ENCODE data around the gene KRTAP9-6. TPM values are rescaled to one million over a fixed set of nuclear protein-coding genes. Genes with fewer than 3 reads are reported as not detected.

Gene KRTAP9-6
- total RNA-seq, 1 experiment from 2014 or later, result not detected

DNA sequence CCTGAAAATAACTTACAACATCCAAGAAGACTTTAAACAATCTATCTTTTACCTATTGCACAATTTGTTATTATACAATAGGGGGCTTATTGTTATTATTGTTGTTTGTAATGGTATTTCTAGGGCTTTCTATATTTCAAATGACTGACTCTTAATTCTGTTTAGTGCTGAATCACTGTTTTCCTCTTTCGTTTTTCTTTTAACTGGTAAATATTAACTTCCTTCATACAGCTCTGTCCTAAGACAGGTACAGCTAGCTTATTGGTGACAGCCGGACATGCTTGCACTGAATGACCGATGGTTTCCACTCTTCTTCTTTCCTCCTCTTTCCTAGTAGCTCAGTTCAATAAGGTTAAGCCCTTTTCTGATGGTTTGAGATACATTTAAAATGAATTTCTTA lies 21.9 kb downstream of the KRTAP9-6 start:
- no TSS peak for BruUV-seq (replicated peaks)
- Histone ChIP-seq H3K27me3 (ENCODE audit: control insufficient read depth, insufficient read depth, low read length) (peaks cover 2% of the 10 kb centered on the region; the same call in 1 of the 2 replicates), H3K36me3 (ENCODE audit: control insufficient read depth, insufficient read depth, low read length) (no peaks in the 10 kb centered on the region), H3K4me1 (ENCODE audit: control insufficient read depth, insufficient read depth, low read length) (no peaks in the 10 kb centered on the region), H3K4me3 (ENCODE audit: low read depth in 2 of 2, low read length in 2 of 2) (no peak overlapping the region), H3K9me3 (ENCODE audit: control insufficient read depth, insufficient read depth, low read depth, low read length) (no peaks in the 10 kb centered on the region), H3K27ac (ENCODE audit: low read length) (no peak overlapping the region)
- ATAC-seq (no peak), DNase-seq (ENCODE audit: low read depth, low spot score) (no peak)
- TF ChIP-seq, protein P1, sequence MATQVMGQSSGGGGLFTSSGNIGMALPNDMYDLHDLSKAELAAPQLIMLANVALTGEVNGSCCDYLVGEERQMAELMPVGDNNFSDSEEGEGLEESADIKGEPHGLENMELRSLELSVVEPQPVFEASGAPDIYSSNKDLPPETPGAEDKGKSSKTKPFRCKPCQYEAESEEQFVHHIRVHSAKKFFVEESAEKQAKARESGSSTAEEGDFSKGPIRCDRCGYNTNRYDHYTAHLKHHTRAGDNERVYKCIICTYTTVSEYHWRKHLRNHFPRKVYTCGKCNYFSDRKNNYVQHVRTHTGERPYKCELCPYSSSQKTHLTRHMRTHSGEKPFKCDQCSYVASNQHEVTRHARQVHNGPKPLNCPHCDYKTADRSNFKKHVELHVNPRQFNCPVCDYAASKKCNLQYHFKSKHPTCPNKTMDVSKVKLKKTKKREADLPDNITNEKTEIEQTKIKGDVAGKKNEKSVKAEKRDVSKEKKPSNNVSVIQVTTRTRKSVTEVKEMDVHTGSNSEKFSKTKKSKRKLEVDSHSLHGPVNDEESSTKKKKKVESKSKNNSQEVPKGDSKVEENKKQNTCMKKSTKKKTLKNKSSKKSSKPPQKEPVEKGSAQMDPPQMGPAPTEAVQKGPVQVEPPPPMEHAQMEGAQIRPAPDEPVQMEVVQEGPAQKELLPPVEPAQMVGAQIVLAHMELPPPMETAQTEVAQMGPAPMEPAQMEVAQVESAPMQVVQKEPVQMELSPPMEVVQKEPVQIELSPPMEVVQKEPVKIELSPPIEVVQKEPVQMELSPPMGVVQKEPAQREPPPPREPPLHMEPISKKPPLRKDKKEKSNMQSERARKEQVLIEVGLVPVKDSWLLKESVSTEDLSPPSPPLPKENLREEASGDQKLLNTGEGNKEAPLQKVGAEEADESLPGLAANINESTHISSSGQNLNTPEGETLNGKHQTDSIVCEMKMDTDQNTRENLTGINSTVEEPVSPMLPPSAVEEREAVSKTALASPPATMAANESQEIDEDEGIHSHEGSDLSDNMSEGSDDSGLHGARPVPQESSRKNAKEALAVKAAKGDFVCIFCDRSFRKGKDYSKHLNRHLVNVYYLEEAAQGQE (IDR thresholded peaks at IDR 0.05; ENCODE audit: insufficient read depth in 1 of 2, low read depth in 2 of 2, low read length in 1 of 2), result no peak
- TF ChIP-seq SIN3A (IDR thresholded peaks at IDR 0.05; ENCODE audit: borderline replicate concordance, insufficient read depth, low read depth, low read length) (no peak), TCF7L2 (IDR thresholded peaks at IDR 0.05; ENCODE audit: low read depth, low read length) (no peak), POLR2AphosphoS5 (IDR thresholded peaks at IDR 0.05; ENCODE audit: low read depth, low read length) (no peak)
- TF ChIP-seq, protein P2, sequence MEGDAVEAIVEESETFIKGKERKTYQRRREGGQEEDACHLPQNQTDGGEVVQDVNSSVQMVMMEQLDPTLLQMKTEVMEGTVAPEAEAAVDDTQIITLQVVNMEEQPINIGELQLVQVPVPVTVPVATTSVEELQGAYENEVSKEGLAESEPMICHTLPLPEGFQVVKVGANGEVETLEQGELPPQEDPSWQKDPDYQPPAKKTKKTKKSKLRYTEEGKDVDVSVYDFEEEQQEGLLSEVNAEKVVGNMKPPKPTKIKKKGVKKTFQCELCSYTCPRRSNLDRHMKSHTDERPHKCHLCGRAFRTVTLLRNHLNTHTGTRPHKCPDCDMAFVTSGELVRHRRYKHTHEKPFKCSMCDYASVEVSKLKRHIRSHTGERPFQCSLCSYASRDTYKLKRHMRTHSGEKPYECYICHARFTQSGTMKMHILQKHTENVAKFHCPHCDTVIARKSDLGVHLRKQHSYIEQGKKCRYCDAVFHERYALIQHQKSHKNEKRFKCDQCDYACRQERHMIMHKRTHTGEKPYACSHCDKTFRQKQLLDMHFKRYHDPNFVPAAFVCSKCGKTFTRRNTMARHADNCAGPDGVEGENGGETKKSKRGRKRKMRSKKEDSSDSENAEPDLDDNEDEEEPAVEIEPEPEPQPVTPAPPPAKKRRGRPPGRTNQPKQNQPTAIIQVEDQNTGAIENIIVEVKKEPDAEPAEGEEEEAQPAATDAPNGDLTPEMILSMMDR (IDR thresholded peaks at IDR 0.05), result no peak
- in situ Hi-C loops (cut with HindIII; ENCODE audit: low pct_unique_long_range_greater_than_20kb, low sequenced_read_pairs) (no loop called here), intact Hi-C loops (cut with micrococcal nuclease; ENCODE audit: unreplicated experiment) (no loop called here)
- ChIA-PET CTCF (no interaction called here), POLR2A (no interaction called here)

DNA sequence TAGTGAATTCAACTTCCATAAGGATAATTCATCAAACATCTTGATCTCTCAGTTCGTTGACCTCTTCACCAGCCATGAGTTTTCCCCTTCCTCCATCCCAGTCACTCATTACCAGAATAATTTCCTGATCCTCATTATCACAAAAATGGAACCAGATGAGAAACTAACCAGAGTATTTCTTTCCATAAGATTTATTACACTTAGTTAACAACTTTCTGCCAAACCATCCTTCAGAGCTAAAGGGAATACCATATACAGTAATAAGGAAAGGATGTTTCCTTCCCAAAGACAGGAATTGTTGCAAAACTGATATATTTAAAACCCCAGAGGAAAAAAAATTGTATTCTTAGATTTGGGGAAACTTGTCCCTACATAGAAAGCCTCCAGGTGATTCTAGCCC lies 28.8 kb downstream of the KRTAP9-6 start:
- H3K27ac ChIP-seq (ENCODE audit: low read length), result no peak overlapping the region
- POLR2A ChIA-PET, result no interaction called here
- no peaks in the 10 kb centered on the region for H3K4me1 ChIP-seq (ENCODE audit: control insufficient read depth, insufficient read depth, low read length)
- TF ChIP-seq, protein P1 (IDR thresholded peaks at IDR 0.05; ENCODE audit: insufficient read depth in 1 of 2, low read depth in 2 of 2, low read length in 1 of 2), result no peak
- TF ChIP-seq TCF7L2 (IDR thresholded peaks at IDR 0.05; ENCODE audit: low read depth, low read length) (no peak), POLR2AphosphoS5 (IDR thresholded peaks at IDR 0.05; ENCODE audit: low read depth, low read length) (no peak), SIN3A (IDR thresholded peaks at IDR 0.05; ENCODE audit: borderline replicate concordance, insufficient read depth, low read depth, low read length) (no peak)
- TF ChIP-seq, protein P2 (IDR thresholded peaks at IDR 0.05), result no peak
- H3K4me3 ChIP-seq (ENCODE audit: low read depth in 2 of 2, low read length in 2 of 2), result no peak overlapping the region
- ATAC-seq (no peak), DNase-seq (ENCODE audit: low read depth, low spot score) (no peak)
- no peaks in the 10 kb centered on the region for H3K9me3 ChIP-seq (ENCODE audit: control insufficient read depth, insufficient read depth, low read depth, low read length)
- H3K27me3 ChIP-seq (ENCODE audit: control insufficient read depth, insufficient read depth, low read length), result no peaks in the 10 kb centered on the region
- in situ Hi-C loops (cut with HindIII; ENCODE audit: low pct_unique_long_range_greater_than_20kb, low sequenced_read_pairs) (no loop called here), intact Hi-C loops (cut with micrococcal nuclease; ENCODE audit: unreplicated experiment) (no loop called here)
- CTCF ChIA-PET, result no interaction called here
- no peaks in the 10 kb centered on the region for H3K36me3 ChIP-seq (ENCODE audit: control insufficient read depth, insufficient read depth, low read length)
- no TSS peak for BruUV-seq (replicated peaks)

Data from Panc1 (cell line).